H9 (cell line): ENCODE data around the gene TIPARP. TPM values are rescaled to one million over a fixed set of nuclear protein-coding genes. Genes with fewer than 3 reads are reported as not detected.

Experiments used
- DNase-seq: peaks from one replicate; pipeline ENCODE4 v3.0.0-alpha.2; 2017
- H2AFZ ChIP-seq: one replicate; pipeline ENCODE4 v1.6.1; 2013; ENCODE audit warnings: mild to moderate bottlenecking, low read length, control low read depth, moderate library complexity
- H2AK5ac ChIP-seq: 2 replicates; pipeline ENCODE4 v1.6.1; 2013; ENCODE audit warnings: low read length, control low read depth, mixed read lengths; ENCODE audit not compliant: insufficient read length
- H2BK120ac ChIP-seq: one replicate; pipeline ENCODE4 v1.6.1; 2013; ENCODE audit warnings: low read depth, mild to moderate bottlenecking, low read length, control low read depth, inconsistent platforms; ENCODE audit not compliant: poor library complexity, severe bottlenecking
- H2BK12ac ChIP-seq: 2 replicates; pipeline ENCODE4 v1.6.1; 2013; ENCODE audit warnings: low read length, control low read depth, mixed read lengths, low read depth; ENCODE audit not compliant: insufficient read length
- H2BK15ac ChIP-seq: 2 replicates; pipeline ENCODE4 v1.6.1; 2013; ENCODE audit warnings: low read depth, low read length, control low read depth
- H2BK20ac ChIP-seq: one replicate; pipeline ENCODE4 v1.6.1; 2013; ENCODE audit warnings: low read depth, mild to moderate bottlenecking, low read length, control low read depth, inconsistent platforms; ENCODE audit not compliant: poor library complexity, severe bottlenecking
- H2BK5ac ChIP-seq: 2 replicates; pipeline ENCODE4 v1.6.1; 2013; ENCODE audit warnings: low read length, control low read depth, mixed read lengths; ENCODE audit not compliant: insufficient read length
- H3K14ac ChIP-seq: 2 replicates; pipeline ENCODE4 v1.6.1; 2013; ENCODE audit warnings: low read length, control low read depth; ENCODE audit not compliant: insufficient read depth
- H3K18ac ChIP-seq: 2 replicates; pipeline ENCODE4 v1.6.1; 2013; ENCODE audit warnings: low read depth, mild to moderate bottlenecking, mixed read lengths, low read length, control low read depth; ENCODE audit not compliant: insufficient read length
- H3K23ac ChIP-seq: 2 replicates; pipeline ENCODE4 v1.6.1; 2013; ENCODE audit warnings: low read length, control low read depth, mixed read lengths, low read depth; ENCODE audit not compliant: insufficient read length
- H3K23me2 ChIP-seq: 2 replicates; pipeline ENCODE4 v1.6.1; 2013; ENCODE audit warnings: low read depth, mild to moderate bottlenecking, mixed read lengths, low read length, control low read depth; ENCODE audit not compliant: insufficient read length, poor library complexity, severe bottlenecking
- H3K27ac ChIP-seq: 2 replicates; pipeline ENCODE4 v1.5.1; 2013; ENCODE audit warnings: low read length, control low read depth, mixed read lengths, low read depth; ENCODE audit not compliant: insufficient read length
- H3K27me3 ChIP-seq: 2 replicates; pipeline ENCODE4 v1.6.1; 2013; ENCODE audit warnings: low read length, control low read depth, inconsistent platforms; ENCODE audit not compliant: insufficient read depth
- H3K4ac ChIP-seq: 2 replicates; pipeline ENCODE4 v1.6.1; 2013; ENCODE audit warnings: low read depth, mild to moderate bottlenecking, control low read depth, inconsistent platforms, low read length, moderate library complexity
- H3K4me1 ChIP-seq: 2 replicates; pipeline ENCODE4 v1.6.1; 2013; ENCODE audit warnings: low read length, control low read depth, inconsistent platforms; ENCODE audit not compliant: insufficient read depth
- H3K4me2 ChIP-seq: 2 replicates; pipeline ENCODE4 v1.6.1; 2013; ENCODE audit warnings: low read length, control low read depth, mixed read lengths; ENCODE audit not compliant: insufficient read length, insufficient read depth
- H3K56ac ChIP-seq: 2 replicates; pipeline ENCODE4 v1.6.1; 2013; ENCODE audit warnings: low read depth, mild to moderate bottlenecking, mixed read lengths, low read length, control low read depth; ENCODE audit not compliant: insufficient read length
- H3K79me1 ChIP-seq: 2 replicates; pipeline ENCODE4 v1.6.1; 2013; ENCODE audit warnings: low read depth, mild to moderate bottlenecking, moderate library complexity, low read length, control low read depth, inconsistent platforms; ENCODE audit not compliant: insufficient read depth, poor library complexity, severe bottlenecking
- H3K79me2 ChIP-seq: 2 replicates; pipeline ENCODE4 v1.6.1; 2013; ENCODE audit warnings: low read length, control low read depth, inconsistent platforms; ENCODE audit not compliant: insufficient read depth
- H3K9ac ChIP-seq: 2 replicates; pipeline ENCODE4 v1.6.1; 2013; ENCODE audit warnings: low read length, control low read depth, mixed read lengths; ENCODE audit not compliant: insufficient read length; ENCODE audit errors: extremely low read depth
- H3K9me3 ChIP-seq: one replicate; pipeline ENCODE4 v1.6.1; 2013; ENCODE audit warnings: low read depth, low read length, inconsistent platforms; ENCODE audit not compliant: control insufficient read depth
- H3T11ph ChIP-seq: one replicate; pipeline ENCODE4 v1.6.1; 2013; ENCODE audit warnings: mild to moderate bottlenecking, low read length, control low read depth, inconsistent platforms
- H4K20me1 ChIP-seq: one replicate; pipeline ENCODE4 v1.6.1; 2013; ENCODE audit not compliant: control insufficient read depth, insufficient read length, insufficient read depth
- H4K5ac ChIP-seq: 2 replicates; pipeline ENCODE4 v1.6.1; 2013; ENCODE audit warnings: low read depth, mild to moderate bottlenecking, mixed read lengths, low read length, control low read depth; ENCODE audit not compliant: insufficient read length
- H4K8ac ChIP-seq: replicated peaks from 2 replicates; pipeline ENCODE4 v1.6.1; 2013; ENCODE audit warnings: low read length, control low read depth, mixed read lengths, low read depth; ENCODE audit not compliant: insufficient read length
- H4K91ac ChIP-seq: 2 replicates; pipeline ENCODE4 v1.6.1; 2013; ENCODE audit warnings: low read depth, mild to moderate bottlenecking, moderate library complexity, mixed read lengths, low read length, control low read depth; ENCODE audit not compliant: insufficient read length
- H3K27ac Mint-ChIP-seq, 3 experiments: 2 replicates in 2 of 3; 3 replicates in 1 of 3; pipeline ENCODE4 v1.8.0; 2020 to 2021; ENCODE audit warnings: mixed read lengths in 3 of 3, mild to moderate bottlenecking in 1 of 3, moderate library complexity in 1 of 3
- H3K27me3 Mint-ChIP-seq: 2 replicates; pipeline ENCODE4 v1.8.0; 2021; ENCODE audit warnings: low read depth, mild to moderate bottlenecking, moderate library complexity, mixed read lengths
- H3K36me3 Mint-ChIP-seq, 3 experiments: 2 replicates in 2 of 3; 3 replicates in 1 of 3; pipeline ENCODE4 v1.8.0; 2020 to 2021; ENCODE audit warnings: low read depth in 3 of 3, mixed read lengths in 3 of 3; ENCODE audit not compliant: insufficient read depth in 1 of 3
- H3K4me1 Mint-ChIP-seq, 2 experiments: 2 replicates each; pipeline ENCODE4 v1.8.0; 2020; ENCODE audit warnings: mixed read lengths in 2 of 2
- H3K4me3 Mint-ChIP-seq, 2 experiments: 2 replicates in 1 of 2; 3 replicates in 1 of 2; pipeline ENCODE4 v1.8.0; 2020 to 2021; ENCODE audit warnings: mild to moderate bottlenecking in 2 of 2, mixed read lengths in 2 of 2, moderate library complexity in 1 of 2
- H3K9me3 Mint-ChIP-seq, 2 experiments: 2 replicates in 1 of 2; 3 replicates in 1 of 2; pipeline ENCODE4 v1.8.0; 2020; ENCODE audit warnings: mild to moderate bottlenecking in 2 of 2, mixed read lengths in 2 of 2, moderate library complexity in 1 of 2
- total RNA-seq: library from RNA; stranded (reverse); gene quantifications from 2 replicates; pipeline ENCODE4 v1.2.1, GENCODE V29; 2021
- TF ChIP-seq, protein P1 (sequence below): fragments of 200-600 bp; sonication (generic); conservative IDR thresholded peaks from 3 replicates; pipeline ENCODE4 v1.8.0; 2021; ENCODE audit warnings: antibody characterized with exemption, mild to moderate bottlenecking

The TIPARP gene
- total RNA-seq, 1 experiment from 2014 or later = 5.9 TPM

DNA sequence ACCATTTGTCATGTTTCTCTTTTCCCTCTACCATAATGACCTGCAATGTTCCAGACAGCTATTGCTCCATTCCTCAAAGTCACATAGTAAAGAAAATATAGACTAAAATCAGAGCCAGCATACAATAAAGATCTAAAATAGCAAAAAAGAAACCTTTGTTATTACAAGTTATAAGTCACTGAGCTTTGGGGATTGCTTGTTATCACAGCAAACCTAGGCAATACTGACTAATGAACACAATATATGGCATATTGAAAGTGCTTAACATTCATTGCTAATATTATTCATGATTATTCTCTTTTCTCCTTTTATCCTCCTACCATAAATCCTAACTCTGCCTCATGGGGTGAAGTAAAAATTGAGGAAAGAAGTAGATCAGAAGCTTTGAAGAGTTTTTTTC, 27.4 kb upstream of the TIPARP start:
- Histone ChIP-seq H3K56ac (no peak overlapping the region), H3K4me1 (peaks cover 5% of the 10 kb centered on the region; the same call in 1 of the 2 replicates), H3K27ac (no peak overlapping the region), H3K27me3 (no peaks in the 10 kb centered on the region), H3K79me1 (no peaks in the 10 kb centered on the region), H3K18ac (no peak overlapping the region), H3K9ac (no peak overlapping the region), H2BK20ac (no peak overlapping the region), H2BK120ac (no peak overlapping the region), H2BK15ac (no peak overlapping the region), H3K4me2 (no peak overlapping the region), H4K8ac (no peak overlapping the region), H4K20me1 (no peaks in the 10 kb centered on the region), H2AFZ (no peak overlapping the region), H2BK12ac (no peak overlapping the region), H3K9me3 (no peaks in the 10 kb centered on the region), H3K79me2 (no peaks in the 10 kb centered on the region), H2AK5ac (no peak overlapping the region), H3K14ac (no peak overlapping the region), H3K23ac (no peak overlapping the region), H2BK5ac (no peak overlapping the region), H3K23me2 (no peaks in the 10 kb centered on the region), H3K4ac (no peak overlapping the region), H4K5ac (no peak overlapping the region), H3T11ph (no peak overlapping the region), H4K91ac (no peak overlapping the region)
- no peaks in the 10 kb centered on the region; a peak in 1 of 5 replicates for H3K9me3 Mint-ChIP-seq
- no peak for DNase-seq
- no peaks in the 10 kb centered on the region for H3K27me3 Mint-ChIP-seq
- no peak overlapping the region for H3K4me3 Mint-ChIP-seq
- TF ChIP-seq, protein P1, sequence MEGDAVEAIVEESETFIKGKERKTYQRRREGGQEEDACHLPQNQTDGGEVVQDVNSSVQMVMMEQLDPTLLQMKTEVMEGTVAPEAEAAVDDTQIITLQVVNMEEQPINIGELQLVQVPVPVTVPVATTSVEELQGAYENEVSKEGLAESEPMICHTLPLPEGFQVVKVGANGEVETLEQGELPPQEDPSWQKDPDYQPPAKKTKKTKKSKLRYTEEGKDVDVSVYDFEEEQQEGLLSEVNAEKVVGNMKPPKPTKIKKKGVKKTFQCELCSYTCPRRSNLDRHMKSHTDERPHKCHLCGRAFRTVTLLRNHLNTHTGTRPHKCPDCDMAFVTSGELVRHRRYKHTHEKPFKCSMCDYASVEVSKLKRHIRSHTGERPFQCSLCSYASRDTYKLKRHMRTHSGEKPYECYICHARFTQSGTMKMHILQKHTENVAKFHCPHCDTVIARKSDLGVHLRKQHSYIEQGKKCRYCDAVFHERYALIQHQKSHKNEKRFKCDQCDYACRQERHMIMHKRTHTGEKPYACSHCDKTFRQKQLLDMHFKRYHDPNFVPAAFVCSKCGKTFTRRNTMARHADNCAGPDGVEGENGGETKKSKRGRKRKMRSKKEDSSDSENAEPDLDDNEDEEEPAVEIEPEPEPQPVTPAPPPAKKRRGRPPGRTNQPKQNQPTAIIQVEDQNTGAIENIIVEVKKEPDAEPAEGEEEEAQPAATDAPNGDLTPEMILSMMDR = no peak
- H3K27ac Mint-ChIP-seq = no peak overlapping the region
- peaks cover 18 to 19% of the 10 kb centered on the region in 2 experiments for H3K4me1 Mint-ChIP-seq
- peaks cover 0 to 4% (median 0%) of the 10 kb centered on the region in 3 experiments; a peak in 2 of 7 replicates for H3K36me3 Mint-ChIP-seq
